Esophagus squamous epithelium (tissue), 5 donors: ENCODE results near the gene APMAP. TPM values are rescaled to one million over a fixed set of nuclear protein-coding genes. Genes with fewer than 3 reads are reported as not detected.

Source experiments
- DNase-seq: peaks from one replicate; lab custom pipeline; 2025; lab: John Stamatoyannopoulos, UW
- H3K27ac ChIP-seq, 4 donors: fragments of 200-600 bp; sonication (generic); one replicate each; pipeline ENCODE4 v1.5.1; 2016 to 2019; ENCODE audit warnings: mild to moderate bottlenecking in 1 of 4
- H3K27me3 ChIP-seq, 4 donors: fragments of 200-600 bp; sonication (generic); 1 replicate in 3 of 4; 2 replicates in 1 of 4; pipeline versions ENCODE4 v1.5.1 to v1.6.0; 2017 to 2021; ENCODE audit warnings: antibody characterized with exemption in 1 of 4
- H3K36me3 ChIP-seq, 3 donors: fragments of 200-600 bp; sonication (generic); one replicate each; pipeline ENCODE4 v1.5.1; 2016 to 2019
- H3K4me1 ChIP-seq, 3 donors: fragments of 200-600 bp; sonication (generic); one replicate each; pipeline ENCODE4 v1.5.1; 2017 to 2019
- H3K4me3 ChIP-seq, 4 donors: fragments of 200-600 bp; sonication (generic); 1 replicate in 3 of 4; 2 replicates in 1 of 4; pipeline ENCODE4 v1.5.1; 2016 to 2019; ENCODE audit warnings: mild to moderate bottlenecking in 2 of 4, moderate library complexity in 1 of 4
- H3K9me3 ChIP-seq, 3 donors: fragments of 200-600 bp; sonication (generic); one replicate each; pipeline ENCODE4 v1.5.1; 2016 to 2019
- CTCF ChIP-seq, 6 experiments: fragments of 450-650 bp in 4 of 6; fragments of 200-600 bp in 2 of 6; sonication (generic) in 2 of 6; IDR thresholded peaks; one replicate each; pipeline ENCODE4 v1.5.1; 2016 to 2019; ENCODE audit warnings: antibody characterized with exemption in 6 of 6, mild to moderate bottlenecking in 4 of 6, moderate library complexity in 4 of 6
- POLR2A ChIP-seq, 4 donors: fragments of 450-650 bp; IDR thresholded peaks; one replicate each; pipeline ENCODE4 v1.6.1; 2017; ENCODE audit warnings: antibody characterized with exemption in 4 of 4, mild to moderate bottlenecking in 4 of 4, moderate library complexity in 3 of 4
- WGBS, 2 donors: methylation state at CpG; one replicate each; pipeline ENCODE4 v1.1.5; 2018; 5-methylcytosine and 5-hydroxymethylcytosine counted together
- intact Hi-C: fragments of 100-400 bp; cut with DNase I; formaldehyde crosslinking; loops from one replicate; pipeline ENCODE4 v1.15.0; 2022
- total RNA-seq, 4 donors: library from RNA; depleted of rRNA; stranded (reverse); fragments of >200 nt; gene quantifications; one replicate each; pipeline ENCODE4 v1.1.0, GENCODE V29; 2016
- donor health status: DM: yes; HTN: yes; CAD: no.

The APMAP gene
- total RNA-seq, 4 donors from 2014 or later = 16.7 to 38.4 (median 25.6) TPM

- intact Hi-C loops = no loop called here
Measured at GRCh38 chr20:25033924-25034300, 41.4 kb upstream of the APMAP start.

GRCh38 chr20:25033265-25033923 is 40.8 kb upstream of the APMAP start:
- no peak for DNase-seq
- intact Hi-C loops = no loop called here

More at GRCh38 chr20:25033924-25034300, 41.4 kb upstream of the APMAP start:
- Histone ChIP-seq H3K36me3 (peaks cover 0 to 17% (median 0%) of the 10 kb centered on the region in 3 donors), H3K4me3 (no peak overlapping the region), H3K9me3 (no peaks in the 10 kb centered on the region), H3K4me1 (peaks cover 31 to 69% (median 54%) of the 10 kb centered on the region in 3 donors), H3K27ac (peak overlapping the region in 3 of 4 donors; percentile 57 to 78 (median 66)), H3K27me3 (no peaks in the 10 kb centered on the region)
- TF ChIP-seq POLR2A (IDR thresholded peaks at IDR 0.05) (no peak), CTCF (IDR thresholded peaks at IDR 0.05) (no peak)
- 65 to 67% methylated on average over 3 of the region's 3 CpGs for WGBS, 2 donors
- no peak for DNase-seq

GRCh38 chr20:25032478-25033264 is 40.1 kb upstream of the APMAP start:
- DNase-seq = no peak
- H3K4me3 ChIP-seq = peak overlapping the region in 1 of 4 donors; percentile 27

More at GRCh38 chr20:25033265-25033923, 40.8 kb upstream of the APMAP start:
- H3K36me3 ChIP-seq = peaks cover 0 to 17% (median 0%) of the 10 kb centered on the region in 3 donors
- H3K27me3 ChIP-seq = no peaks in the 10 kb centered on the region
- H3K4me3 ChIP-seq = peak overlapping the region in 1 of 4 donors; percentile 27
- WGBS, 2 donors = 63 to 67% methylated on average over 6 of the region's 6 CpGs
- no peaks in the 10 kb centered on the region for H3K9me3 ChIP-seq
- H3K4me1 ChIP-seq = peaks cover 25 to 64% (median 49%) of the 10 kb centered on the region in 3 donors
- H3K27ac ChIP-seq = peak overlapping the region in 3 of 4 donors; percentile 57 to 78 (median 66)
- TF ChIP-seq CTCF (IDR thresholded peaks at IDR 0.05) (no peak), POLR2A (IDR thresholded peaks at IDR 0.05) (no peak)

GRCh38 chr20:25032065-25032477 is 39.5 kb upstream of the APMAP start:
- 82 to 93% methylated on average over 9 to 16 of the region's 16 CpGs for WGBS, 2 donors
- no peak for TF ChIP-seq POLR2A (IDR thresholded peaks at IDR 0.05)
- no peak for TF ChIP-seq CTCF (IDR thresholded peaks at IDR 0.05)

More at GRCh38 chr20:25032478-25033264, 40.1 kb upstream of the APMAP start:
- Histone ChIP-seq H3K27ac (peak overlapping the region; percentile 17 to 78 (median 62)), H3K9me3 (no peaks in the 10 kb centered on the region), H3K27me3 (no peaks in the 10 kb centered on the region), H3K36me3 (peaks cover 0 to 17% (median 0%) of the 10 kb centered on the region in 3 donors), H3K4me1 (peaks cover 20 to 56% (median 41%) of the 10 kb centered on the region in 3 donors)
- WGBS, 2 donors = 35 to 52% methylated on average over 11 to 13 of the region's 29 CpGs
- intact Hi-C loops = no loop called here
- TF ChIP-seq CTCF (IDR thresholded peaks at IDR 0.05) (no peak), POLR2A (IDR thresholded peaks at IDR 0.05) (no peak)

More at GRCh38 chr20:25032065-25032477, 39.5 kb upstream of the APMAP start:
- DNase-seq = no peak
- Histone ChIP-seq H3K4me3 (no peak overlapping the region), H3K27ac (peak overlapping the region in 3 of 4 donors; percentile 57 to 78 (median 66)), H3K4me1 (peaks cover 16 to 50% (median 35%) of the 10 kb centered on the region in 3 donors), H3K27me3 (no peaks in the 10 kb centered on the region), H3K9me3 (no peaks in the 10 kb centered on the region), H3K36me3 (peaks cover 0 to 17% (median 0%) of the 10 kb centered on the region in 3 donors)
- intact Hi-C loops = no loop called here
